Liver (tissue), 9 donors: Measurements from ENCODE around the gene ZNF17. TPM values are rescaled to one million over a fixed set of nuclear protein-coding genes. Genes with fewer than 3 reads are reported as not detected.

Experiments
- DNase-seq: peaks from one replicate; pipeline ENCODE4 v3.0.0-alpha.2; 2017; ENCODE audit warnings: low spot score
- H3K27ac ChIP-seq, 2 donors: one replicate each; pipeline ENCODE4 v1.7.0; 2013; ENCODE audit warnings: inconsistent platforms in 2 of 2, low read length in 2 of 2, control low read depth in 1 of 2, low read depth in 1 of 2, mild to moderate bottlenecking in 1 of 2
- H3K27me3 ChIP-seq, 4 donors: one replicate each; pipeline versions ENCODE4 v1.6.1 to v1.7.0; 2013; ENCODE audit warnings: low read length in 3 of 4, inconsistent platforms in 1 of 4, mild to moderate bottlenecking in 1 of 4, moderate library complexity in 1 of 4; ENCODE audit not compliant: control insufficient read depth in 4 of 4, insufficient read depth in 4 of 4
- H3K36me3 ChIP-seq, 4 donors: one replicate each; pipeline versions ENCODE4 v1.6.1 to v1.7.0; 2013; ENCODE audit warnings: low read length in 3 of 4, mild to moderate bottlenecking in 3 of 4, low read depth in 1 of 4, moderate library complexity in 1 of 4; ENCODE audit not compliant: control insufficient read depth in 4 of 4, insufficient read depth in 3 of 4
- H3K4me1 ChIP-seq, 4 donors: one replicate each; pipeline versions ENCODE4 v1.6.1 to v1.7.0; 2013; ENCODE audit warnings: low read length in 3 of 4, mild to moderate bottlenecking in 3 of 4, moderate library complexity in 1 of 4; ENCODE audit not compliant: control insufficient read depth in 4 of 4, insufficient read depth in 4 of 4
- H3K4me3 ChIP-seq, 3 donors: one replicate each; pipeline versions ENCODE4 v1.6.1 to v1.7.0; 2013; ENCODE audit warnings: low read length in 3 of 3, control low read depth in 1 of 3, low read depth in 1 of 3, mild to moderate bottlenecking in 1 of 3
- H3K9ac ChIP-seq, 2 donors: one replicate each; pipeline ENCODE4 v1.7.0; 2013; ENCODE audit warnings: low read length in 2 of 2, mild to moderate bottlenecking in 2 of 2, moderate library complexity in 2 of 2, control low read depth in 1 of 2, low read depth in 1 of 2
- H3K9me3 ChIP-seq, 4 donors: one replicate each; pipeline versions ENCODE4 v1.6.1 to v1.7.0; 2013; ENCODE audit warnings: low read length in 3 of 4; ENCODE audit not compliant: control insufficient read depth in 4 of 4
- CTCF ChIP-seq: fragments of 150-350 bp; IDR thresholded peaks from 2 replicates; pipeline ENCODE4 v1.5.1; 2017; ENCODE audit warnings: improper control_type of control experiment, low read depth, low read length; ENCODE audit not compliant: missing input control
- EGR1 ChIP-seq, 2 donors: IDR thresholded peaks; 2 replicates each; pipeline ENCODE4 v1.6.1; 2016 to 2018; ENCODE audit warnings: antibody characterized with exemption in 2 of 2, low read depth in 2 of 2
- FOXA1 ChIP-seq: IDR thresholded peaks from 2 replicates; pipeline ENCODE4 v1.6.1; 2016; ENCODE audit warnings: antibody characterized with exemption
- FOXA2 ChIP-seq: IDR thresholded peaks from 2 replicates; pipeline ENCODE4 v1.6.1; 2016; ENCODE audit warnings: antibody characterized with exemption
- GABPA ChIP-seq, 2 donors: IDR thresholded peaks in 1 of 2; conservative IDR thresholded peaks in 1 of 2; 2 replicates each; pipeline ENCODE4 v1.6.1; 2016; ENCODE audit warnings: antibody characterized with exemption in 2 of 2, mild to moderate bottlenecking in 1 of 2, moderate library complexity in 1 of 2
- HNF4A ChIP-seq, 2 donors: conservative IDR thresholded peaks; 2 replicates each; pipeline ENCODE4 v1.6.1; 2016; ENCODE audit warnings: antibody characterized with exemption in 2 of 2, mild to moderate bottlenecking in 2 of 2
- HNF4G ChIP-seq: IDR thresholded peaks from 2 replicates; pipeline ENCODE4 v1.6.1; 2016; ENCODE audit warnings: antibody characterized with exemption
- JUND ChIP-seq, 2 donors: IDR thresholded peaks; 2 replicates each; pipeline ENCODE4 v1.6.1; 2016; ENCODE audit warnings: antibody characterized with exemption in 2 of 2
- NR2F2 ChIP-seq: IDR thresholded peaks from 2 replicates; pipeline ENCODE4 v1.6.1; 2016; ENCODE audit warnings: antibody characterized with exemption
- RAD21 ChIP-seq, 2 donors: IDR thresholded peaks; 2 replicates each; pipeline ENCODE4 v1.6.1; 2016; ENCODE audit warnings: antibody characterized with exemption in 2 of 2, mild to moderate bottlenecking in 2 of 2
- RXRA ChIP-seq, 2 donors: IDR thresholded peaks; 2 replicates each; pipeline ENCODE4 v1.6.1; 2017 to 2018; ENCODE audit warnings: antibody characterized with exemption in 2 of 2, mild to moderate bottlenecking in 1 of 2
- SP1 ChIP-seq: IDR thresholded peaks from 2 replicates; pipeline ENCODE4 v1.6.1; 2018; ENCODE audit warnings: antibody characterized with exemption, mild to moderate bottlenecking
- TAF1 ChIP-seq: conservative IDR thresholded peaks from 2 replicates; pipeline ENCODE4 v1.6.1; 2016; ENCODE audit warnings: antibody characterized with exemption, mild to moderate bottlenecking
- YY1 ChIP-seq: IDR thresholded peaks from 2 replicates; pipeline ENCODE4 v1.6.1; 2016; ENCODE audit warnings: antibody characterized with exemption, mild to moderate bottlenecking
- ZBTB33 ChIP-seq: IDR thresholded peaks from 2 replicates; pipeline ENCODE4 v1.6.1; 2016; ENCODE audit warnings: antibody characterized with exemption
- WGBS: extraction: QIAGEN DNeasy Blood & Tissue Kit; methylation state at CpG from one replicate; pipeline ENCODE4 v1.1.7; 2013; 5-methylcytosine and 5-hydroxymethylcytosine counted together
- polyA plus RNA-seq, 2 donors: library from polyadenylated mRNA; stranded (reverse) in 1 of 2; unstranded in 1 of 2; fragments of 200-250 nt in 1 of 2; fragments of >200 nt in 1 of 2; fragmentation: Nextera tagmentation in 1 of 2; extraction: Ambion mirVana in 1 of 2; gene quantifications; one replicate each; pipeline versions ENCODE4 v1.2.1 to v1.2.3, GENCODE V29; 2013 to 2015
- total RNA-seq, 2 donors: library from RNA; depleted of rRNA; stranded (reverse); fragments of >200 nt; gene quantifications; one replicate each; pipeline ENCODE4 v1.2.3, GENCODE V29; 2014
- TF ChIP-seq, protein P1 (sequence below): IDR thresholded peaks from 2 replicates; pipeline ENCODE4 v1.6.1; 2016; ENCODE audit warnings: antibody characterized with exemption
- TF ChIP-seq, protein P2 (sequence below): IDR thresholded peaks from 2 replicates; pipeline ENCODE4 v1.6.1; 2016; ENCODE audit warnings: antibody characterized with exemption, mild to moderate bottlenecking
- TF ChIP-seq, protein P3 (sequence below): IDR thresholded peaks from 2 replicates; pipeline ENCODE4 v1.6.1; 2016; ENCODE audit warnings: antibody characterized with exemption
- donor health status: healthy.
- donor health status: healthy.
- donor health status: healthy.
- donor health status: healthy.
- donor health status: healthy.

ZNF17 gene
- total and polyA plus RNA-seq, 4 donors: 1.2 to 8.2 (median 4.5) TPM

GRCh38 chr19:57434386-57435061, 23.6 kb downstream of the ZNF17 start:
- H3K27ac ChIP-seq: no peak overlapping the region
- WGBS: 31% methylated on average over 15 of the region's 15 CpGs

DNA sequence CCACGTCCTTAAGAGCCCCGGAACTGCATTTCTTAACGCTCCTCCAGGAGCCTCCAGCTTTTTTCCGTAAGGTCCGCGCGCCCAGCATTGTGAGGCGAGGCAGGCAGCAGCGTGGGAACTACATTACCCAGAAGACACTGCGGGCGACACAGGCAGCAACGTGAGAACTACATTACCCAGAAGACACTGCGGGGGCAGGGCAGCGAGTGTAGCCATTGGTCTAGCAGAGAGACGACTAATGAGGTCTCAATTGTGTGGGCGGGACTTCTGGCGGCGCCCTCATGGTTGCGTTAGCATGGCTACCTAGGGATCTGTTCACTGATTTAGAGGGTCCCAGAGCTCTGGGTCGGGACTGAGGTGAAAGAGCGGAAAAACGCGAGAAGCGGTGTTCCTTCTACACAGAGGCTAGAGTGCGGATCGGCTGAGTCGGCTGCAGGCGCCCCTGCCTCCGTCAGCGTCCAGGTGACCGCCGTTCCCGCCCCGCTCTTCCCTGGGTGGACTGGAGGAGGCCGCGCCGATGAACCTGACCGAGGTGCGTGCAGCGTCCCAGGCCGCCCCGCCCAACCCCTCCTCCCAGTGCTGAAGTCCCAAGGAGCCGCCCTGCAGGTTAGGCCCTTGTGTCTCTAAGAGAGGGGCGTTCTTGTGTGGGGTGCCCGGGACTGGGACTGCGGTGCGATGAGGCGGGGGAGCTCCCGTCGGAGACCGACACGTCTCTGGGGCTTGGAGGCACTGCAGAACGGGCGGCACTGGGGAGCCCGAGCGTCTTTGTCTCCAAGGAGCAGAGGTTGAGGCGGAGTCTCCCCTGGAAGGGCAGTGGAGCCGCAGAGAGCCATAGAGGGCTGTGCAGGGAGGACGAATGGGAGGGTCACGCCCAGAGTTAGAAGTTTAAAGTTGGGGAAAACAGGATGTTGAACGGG, 24.4 kb downstream of the ZNF17 start, which contains the start of gene ZNF749:
TSS of gene ZNF749 (plus strand) at position 264 of the 917 bp plus-strand sequence. CDS start at position 518, 254 bp downstream.
- no peak for TF ChIP-seq HNF4G
- TF ChIP-seq, protein P1, sequence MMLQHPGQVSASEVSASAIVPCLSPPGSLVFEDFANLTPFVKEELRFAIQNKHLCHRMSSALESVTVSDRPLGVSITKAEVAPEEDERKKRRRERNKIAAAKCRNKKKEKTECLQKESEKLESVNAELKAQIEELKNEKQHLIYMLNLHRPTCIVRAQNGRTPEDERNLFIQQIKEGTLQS: no peak
- TF ChIP-seq EGR1 (IDR thresholded peaks at IDR 0.05; ENCODE audit: low read depth in 2 of 2): peak; percentile 66 to 83
- peak; percentile 54 for TF ChIP-seq SP1
- TF ChIP-seq TAF1: no peak
- peak; percentile 26 to 93 for TF ChIP-seq GABPA (IDR thresholded peaks at IDR 0.05 in 1 of 2, conservative IDR thresholded peaks at IDR 0.05 in 1 of 2)
- TF ChIP-seq, protein P2, sequence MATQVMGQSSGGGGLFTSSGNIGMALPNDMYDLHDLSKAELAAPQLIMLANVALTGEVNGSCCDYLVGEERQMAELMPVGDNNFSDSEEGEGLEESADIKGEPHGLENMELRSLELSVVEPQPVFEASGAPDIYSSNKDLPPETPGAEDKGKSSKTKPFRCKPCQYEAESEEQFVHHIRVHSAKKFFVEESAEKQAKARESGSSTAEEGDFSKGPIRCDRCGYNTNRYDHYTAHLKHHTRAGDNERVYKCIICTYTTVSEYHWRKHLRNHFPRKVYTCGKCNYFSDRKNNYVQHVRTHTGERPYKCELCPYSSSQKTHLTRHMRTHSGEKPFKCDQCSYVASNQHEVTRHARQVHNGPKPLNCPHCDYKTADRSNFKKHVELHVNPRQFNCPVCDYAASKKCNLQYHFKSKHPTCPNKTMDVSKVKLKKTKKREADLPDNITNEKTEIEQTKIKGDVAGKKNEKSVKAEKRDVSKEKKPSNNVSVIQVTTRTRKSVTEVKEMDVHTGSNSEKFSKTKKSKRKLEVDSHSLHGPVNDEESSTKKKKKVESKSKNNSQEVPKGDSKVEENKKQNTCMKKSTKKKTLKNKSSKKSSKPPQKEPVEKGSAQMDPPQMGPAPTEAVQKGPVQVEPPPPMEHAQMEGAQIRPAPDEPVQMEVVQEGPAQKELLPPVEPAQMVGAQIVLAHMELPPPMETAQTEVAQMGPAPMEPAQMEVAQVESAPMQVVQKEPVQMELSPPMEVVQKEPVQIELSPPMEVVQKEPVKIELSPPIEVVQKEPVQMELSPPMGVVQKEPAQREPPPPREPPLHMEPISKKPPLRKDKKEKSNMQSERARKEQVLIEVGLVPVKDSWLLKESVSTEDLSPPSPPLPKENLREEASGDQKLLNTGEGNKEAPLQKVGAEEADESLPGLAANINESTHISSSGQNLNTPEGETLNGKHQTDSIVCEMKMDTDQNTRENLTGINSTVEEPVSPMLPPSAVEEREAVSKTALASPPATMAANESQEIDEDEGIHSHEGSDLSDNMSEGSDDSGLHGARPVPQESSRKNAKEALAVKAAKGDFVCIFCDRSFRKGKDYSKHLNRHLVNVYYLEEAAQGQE: no peak
- TF ChIP-seq NR2F2: no peak
- peak; percentile 96 for TF ChIP-seq YY1
- no peak for TF ChIP-seq JUND (IDR thresholded peaks at IDR 0.05)
- TF ChIP-seq RXRA (IDR thresholded peaks at IDR 0.05): peak in 1 of 2 donors; percentile 10
- TF ChIP-seq RAD21 (IDR thresholded peaks at IDR 0.05): peak in 1 of 2 donors; percentile 28
- TF ChIP-seq, protein P3, sequence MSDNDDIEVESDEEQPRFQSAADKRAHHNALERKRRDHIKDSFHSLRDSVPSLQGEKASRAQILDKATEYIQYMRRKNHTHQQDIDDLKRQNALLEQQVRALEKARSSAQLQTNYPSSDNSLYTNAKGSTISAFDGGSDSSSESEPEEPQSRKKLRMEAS: peak; percentile 80
- peak; percentile 76 for TF ChIP-seq ZBTB33
- TF ChIP-seq CTCF: no peak
- TF ChIP-seq FOXA2: no peak
- TF ChIP-seq FOXA1: no peak
- TF ChIP-seq HNF4A (conservative IDR thresholded peaks at IDR 0.05): no peak

More at GRCh38 chr19:57434386-57435061, 23.6 kb downstream of the ZNF17 start:
- peak overlapping the region; percentile 66 to 83 (median 77) for H3K4me3 ChIP-seq
- peaks cover 4 to 12% (median 9%) of the 10 kb centered on the region in 4 donors for H3K36me3 ChIP-seq
- H3K4me1 ChIP-seq: peaks cover 0 to 16% (median 14%) of the 10 kb centered on the region in 4 donors
- TF ChIP-seq YY1 (no peak), JUND (IDR thresholded peaks at IDR 0.05) (no peak), TAF1 (no peak)
- DNase-seq: no peak
- H3K9ac ChIP-seq: peak overlapping the region in 1 of 2 donors; percentile 26
- no peaks in the 10 kb centered on the region for H3K27me3 ChIP-seq
- peaks cover 0 to 10% (median 1%) of the 10 kb centered on the region in 4 donors for H3K9me3 ChIP-seq

More for the DNA sequence above, 24.4 kb downstream of the ZNF17 start, which contains the start of gene ZNF749:
- Histone ChIP-seq H3K27me3 (no peaks in the 10 kb centered on the region), H3K9ac (peak within 1 kb of the TSS; percentile 26 to 51), H3K4me3 (peak within 1 kb of the TSS; percentile 77 to 83 (median 83)), H3K27ac (peak within 1 kb of the TSS; percentile 8 to 32), H3K9me3 (peaks cover 0 to 15% (median 4%) of the 10 kb centered on the region in 4 donors), H3K36me3 (peaks cover 4 to 15% (median 9%) of the 10 kb centered on the region in 4 donors), H3K4me1 (peaks cover 0 to 16% (median 14%) of the 10 kb centered on the region in 4 donors)
- DNase-seq: peak; percentile 98
- WGBS: under 1% methylated on average over 61 of the region's 61 CpGs
